ENCODE data around the gene RWDD3. TPM values are rescaled to one million over a fixed set of nuclear protein-coding genes. Genes with fewer than 3 reads are reported as not detected.

The RWDD3 gene
- total RNA-seq, 1 experiment from 2014 or later, result 11.3 TPM

GRCh38 chr1:95287081-95287480 lies 53.1 kb downstream of the RWDD3 start:
- no peak overlapping the region for H3K4me2 ChIP-seq
- H3K27ac ChIP-seq, result no peak overlapping the region
- H3K9me2 ChIP-seq (ENCODE audit: insufficient read depth), result peaks cover 10% of the 10 kb centered on the region; the same call in 1 of the 2 replicates
- CTCF ChIA-PET, result interaction anchor here (0.7 kb wide), 1 partner anchor 433 kb away, joined by 5 read pairs; no protein-coding TSS in a partner anchor
- H3K36me3 ChIP-seq (ENCODE audit: low read depth), result no peaks in the 10 kb centered on the region
- H3K4me3 ChIP-seq, result no peak overlapping the region
- H3F3A ChIP-seq (ENCODE audit: insufficient read depth, low read depth), result no peaks in the 10 kb centered on the region
- no peaks in the 10 kb centered on the region for H3K27me3 ChIP-seq (ENCODE audit: insufficient read depth, low read depth)
- H2AFZ ChIP-seq, result no peak overlapping the region
- no peaks in the 10 kb centered on the region for H4K20me1 ChIP-seq (ENCODE audit: insufficient read depth)
- intact Hi-C loops (cut with micrococcal nuclease; ENCODE audit: unreplicated experiment), result no loop called here
- no peaks in the 10 kb centered on the region for H3K4me1 ChIP-seq (replicated peaks; ENCODE audit: insufficient read depth)
- POLR2A ChIA-PET (ENCODE audit: unreplicated experiment), result no interaction called here
- no peak for DNase-seq
- TF ChIP-seq CTCF (conservative IDR thresholded peaks at IDR 0.05) (0 out of 2 replicates have a peak, but pooled peaks have one; percentile 35), EZH2 (IDR thresholded peaks at IDR 0.05; ENCODE audit: low read depth) (no peak)
- no peaks in the 10 kb centered on the region for H3K9me3 ChIP-seq (ENCODE audit: insufficient read depth, low read depth)
- no peaks in the 10 kb centered on the region for H3K79me2 ChIP-seq (ENCODE audit: low read depth)
- BruUV-seq (replicated peaks), result no TSS peak

GRCh38 chr1:95287825-95288224 lies 53.8 kb downstream of the RWDD3 start:
- H3K27ac ChIP-seq, result no peak overlapping the region
- ChIA-PET CTCF (no interaction called here), POLR2A (ENCODE audit: unreplicated experiment) (no interaction called here)
- BruUV-seq (replicated peaks), result no TSS peak
- H2AFZ ChIP-seq, result no peak overlapping the region
- H3F3A ChIP-seq (ENCODE audit: insufficient read depth, low read depth), result no peaks in the 10 kb centered on the region
- no peak for DNase-seq
- H3K4me3 ChIP-seq, result no peak overlapping the region
- H3K27me3 ChIP-seq (ENCODE audit: insufficient read depth, low read depth), result no peaks in the 10 kb centered on the region
- H4K20me1 ChIP-seq (ENCODE audit: insufficient read depth), result no peaks in the 10 kb centered on the region
- no peaks in the 10 kb centered on the region for H3K4me1 ChIP-seq (replicated peaks; ENCODE audit: insufficient read depth)
- H3K9me2 ChIP-seq (ENCODE audit: insufficient read depth), result peaks cover 5% of the 10 kb centered on the region; the same call in 1 of the 2 replicates
- intact Hi-C loops (cut with micrococcal nuclease; ENCODE audit: unreplicated experiment), result no loop called here
- no peak overlapping the region for H3K4me2 ChIP-seq
- H3K79me2 ChIP-seq (ENCODE audit: low read depth), result no peaks in the 10 kb centered on the region
- H3K36me3 ChIP-seq (ENCODE audit: low read depth), result no peaks in the 10 kb centered on the region
- H3K9me3 ChIP-seq (ENCODE audit: insufficient read depth, low read depth), result no peaks in the 10 kb centered on the region
- TF ChIP-seq CTCF (conservative IDR thresholded peaks at IDR 0.05), result no peak
- no peak for TF ChIP-seq EZH2 (IDR thresholded peaks at IDR 0.05; ENCODE audit: low read depth)

Other genes with a start within 250 kb of the RWDD3 start
- 7.7 and 8.6 TPM in 2 replicates for gene ALG14, start 161.3 kb upstream of the RWDD3 start, total RNA-seq (2021)
- 11.2 TPM in 2 replicates for gene TLCD4, start 116.9 kb upstream of the RWDD3 start, total RNA-seq (2021)